HEK293 (cell line): ENCODE measurements around the gene ZNF473.
A peak's percentile ranks its signal among the peaks of the same experiment; 100 is the strongest.
"Not testable (repeated sequence)": the region's sequence is repeated elsewhere in the genome, so short reads cannot be mapped to it uniquely, and the experiment has no call there.

Experiments
- CTCF ChIA-PET: fragments of 350-600 bp; formaldehyde crosslinking; extraction: SDS; loops from one replicate; lab custom pipeline; 2021; ENCODE audit warnings: antibody characterized with exemption; lab: Yijun Ruan, JAX
- POLR2A ChIA-PET: fragments of 300-600 bp; formaldehyde crosslinking; extraction: SDS; loops from one replicate; lab custom pipeline; 2020; ENCODE audit warnings: antibody characterized with exemption, inconsistent platforms; lab: Yijun Ruan, JAX
- H3K27ac ChIP-seq: fragments of 200-500 bp; sonication (Bioruptor generic); 2 replicates; pipeline ENCODE4 v1.5.1; 2014; ENCODE audit warnings: low read depth, low read length, control low read depth, inconsistent platforms; ENCODE audit errors: extremely low read depth
- H3K36me3 ChIP-seq, 2 experiments: fragments of 200-500 bp in 1 of 2; sonication (Bioruptor generic) in 1 of 2; 1 replicate in 1 of 2; 2 replicates in 1 of 2; pipeline ENCODE4 v1.5.1; 2014 to 2017; ENCODE audit warnings: inconsistent platforms in 2 of 2, low read length in 2 of 2; ENCODE audit not compliant: control insufficient read depth in 2 of 2, insufficient read depth in 1 of 2
- H3K4me1 ChIP-seq: fragments of 200-500 bp; sonication (Bioruptor generic); 2 replicates; pipeline ENCODE4 v1.5.1; 2014; ENCODE audit warnings: mild to moderate bottlenecking, low read length, inconsistent platforms; ENCODE audit not compliant: control insufficient read depth, insufficient read depth
- H3K4me3 ChIP-seq: 2 replicates; pipeline ENCODE4 v1.5.1; 2011; ENCODE audit warnings: low read depth, mild to moderate bottlenecking, control low read depth, low read length, moderate library complexity
- H3K9me3 ChIP-seq: fragments of 200-500 bp; sonication (Bioruptor generic); 2 replicates; pipeline ENCODE4 v1.5.1; 2014; ENCODE audit warnings: low read depth, low read length, inconsistent platforms; ENCODE audit not compliant: control insufficient read depth, insufficient read depth
- ZNF629 ChIP-seq: fragments of 450-650 bp; formaldehyde crosslinking; IDR thresholded peaks from 2 replicates; pipeline ENCODE4 v1.5.1; 2017; ENCODE audit warnings: missing biosample characterization, missing genetic modification characterization
- TF ChIP-seq, protein P1 (sequence below): fragments of 450-650 bp; formaldehyde crosslinking; IDR thresholded peaks from 2 replicates; pipeline ENCODE4 v1.5.1; 2016; ENCODE audit warnings: missing biosample characterization, missing genetic modification characterization, low read depth
- TF ChIP-seq, protein P2 (sequence below): fragments of 450-650 bp; formaldehyde crosslinking; IDR thresholded peaks from 2 replicates; pipeline ENCODE4 v1.5.1; 2016; ENCODE audit warnings: missing biosample characterization, missing genetic modification characterization

ZNF473 gene

GRCh38 chr19:50076581-50077355, 51.0 kb downstream of the ZNF473 start:
- POLR2A ChIA-PET, H3K36me3 ChIP-seq, H3K9me3 ChIP-seq, H3K4me3 ChIP-seq, H3K4me1 ChIP-seq, H3K27ac ChIP-seq, CTCF ChIA-PET: not testable (repeated sequence)

DNA sequence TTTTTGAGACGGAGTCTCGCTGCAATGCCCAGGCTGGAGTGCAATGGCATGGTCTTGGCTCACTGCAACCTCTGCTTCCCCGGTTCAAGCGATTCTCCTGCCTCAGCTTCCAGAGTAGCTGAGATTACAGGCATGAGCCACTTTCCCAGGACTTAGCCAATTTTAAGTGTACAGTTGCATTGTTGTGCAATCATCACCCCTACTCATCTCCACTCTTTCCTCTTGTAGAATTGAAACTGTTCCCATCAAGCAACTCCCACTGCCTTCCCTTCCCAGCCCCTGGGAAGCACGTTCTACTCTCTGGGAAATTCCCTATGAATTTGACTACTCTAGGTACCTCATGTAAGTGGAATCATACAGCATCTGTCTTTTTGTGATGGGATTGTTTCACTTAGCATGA, 53.2 kb downstream of the ZNF473 start:
- H3K9me3 ChIP-seq, H3K4me1 ChIP-seq, CTCF ChIA-PET, POLR2A ChIA-PET, H3K27ac ChIP-seq, H3K4me3 ChIP-seq, H3K36me3 ChIP-seq: not testable (repeated sequence)

DNA sequence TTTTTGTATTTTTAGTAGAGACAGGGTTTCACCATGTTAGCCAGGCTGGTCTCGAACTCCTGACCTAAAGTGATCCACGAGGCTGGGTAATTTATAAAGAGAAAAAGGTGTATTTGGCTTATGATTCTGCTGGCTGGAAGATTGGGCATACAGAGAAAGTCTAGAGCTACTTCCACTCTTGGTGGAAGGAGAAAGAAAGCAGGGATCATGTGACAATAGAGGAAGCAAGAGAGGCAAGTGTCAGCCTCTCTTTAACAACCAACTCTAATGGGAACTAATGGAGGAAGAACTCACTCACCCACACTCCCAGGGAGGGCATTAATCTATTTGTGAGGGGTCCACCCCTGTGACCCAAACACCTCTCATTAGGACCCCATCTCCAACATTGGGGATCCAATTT, 58.6 kb downstream of the ZNF473 start:
- H3K4me1 ChIP-seq, H3K27ac ChIP-seq, H3K9me3 ChIP-seq, H3K4me3 ChIP-seq, POLR2A ChIA-PET, H3K36me3 ChIP-seq: not testable (repeated sequence)
- CTCF ChIA-PET = interaction anchor here (0.7 to 0.9 kb wide), 2 partner anchors 33 to 146 kb away, joined by 3 read pairs; no protein-coding TSS in a partner anchor

GRCh38 chr19:50087153-50087552, 61.3 kb downstream of the ZNF473 start:
- H3K36me3 ChIP-seq, H3K4me3 ChIP-seq, H3K9me3 ChIP-seq, POLR2A ChIA-PET, H3K4me1 ChIP-seq, H3K27ac ChIP-seq: not testable (repeated sequence)
- CTCF ChIA-PET = interaction anchor here (0.6 kb wide), 1 partner anchor 52 kb away, joined by 3 read pairs; no protein-coding TSS in a partner anchor

GRCh38 chr19:50090706-50091105, 64.9 kb downstream of the ZNF473 start:
- H3K27ac ChIP-seq = not testable (repeated sequence)
- TF ChIP-seq, protein P1, sequence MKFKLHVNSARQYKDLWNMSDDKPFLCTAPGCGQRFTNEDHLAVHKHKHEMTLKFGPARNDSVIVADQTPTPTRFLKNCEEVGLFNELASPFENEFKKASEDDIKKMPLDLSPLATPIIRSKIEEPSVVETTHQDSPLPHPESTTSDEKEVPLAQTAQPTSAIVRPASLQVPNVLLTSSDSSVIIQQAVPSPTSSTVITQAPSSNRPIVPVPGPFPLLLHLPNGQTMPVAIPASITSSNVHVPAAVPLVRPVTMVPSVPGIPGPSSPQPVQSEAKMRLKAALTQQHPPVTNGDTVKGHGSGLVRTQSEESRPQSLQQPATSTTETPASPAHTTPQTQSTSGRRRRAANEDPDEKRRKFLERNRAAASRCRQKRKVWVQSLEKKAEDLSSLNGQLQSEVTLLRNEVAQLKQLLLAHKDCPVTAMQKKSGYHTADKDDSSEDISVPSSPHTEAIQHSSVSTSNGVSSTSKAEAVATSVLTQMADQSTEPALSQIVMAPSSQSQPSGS (tag by site-specific recombination) = 0 out of 2 replicates have a peak, but pooled peaks have one; percentile 28
- TF ChIP-seq, protein P2, sequence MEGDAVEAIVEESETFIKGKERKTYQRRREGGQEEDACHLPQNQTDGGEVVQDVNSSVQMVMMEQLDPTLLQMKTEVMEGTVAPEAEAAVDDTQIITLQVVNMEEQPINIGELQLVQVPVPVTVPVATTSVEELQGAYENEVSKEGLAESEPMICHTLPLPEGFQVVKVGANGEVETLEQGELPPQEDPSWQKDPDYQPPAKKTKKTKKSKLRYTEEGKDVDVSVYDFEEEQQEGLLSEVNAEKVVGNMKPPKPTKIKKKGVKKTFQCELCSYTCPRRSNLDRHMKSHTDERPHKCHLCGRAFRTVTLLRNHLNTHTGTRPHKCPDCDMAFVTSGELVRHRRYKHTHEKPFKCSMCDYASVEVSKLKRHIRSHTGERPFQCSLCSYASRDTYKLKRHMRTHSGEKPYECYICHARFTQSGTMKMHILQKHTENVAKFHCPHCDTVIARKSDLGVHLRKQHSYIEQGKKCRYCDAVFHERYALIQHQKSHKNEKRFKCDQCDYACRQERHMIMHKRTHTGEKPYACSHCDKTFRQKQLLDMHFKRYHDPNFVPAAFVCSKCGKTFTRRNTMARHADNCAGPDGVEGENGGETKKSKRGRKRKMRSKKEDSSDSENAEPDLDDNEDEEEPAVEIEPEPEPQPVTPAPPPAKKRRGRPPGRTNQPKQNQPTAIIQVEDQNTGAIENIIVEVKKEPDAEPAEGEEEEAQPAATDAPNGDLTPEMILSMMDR (tag by site-specific recombination) = peak; percentile 34; the same call in 1 of the 2 replicates
- 0 out of 2 replicates have a peak, but pooled peaks have one; percentile 25 for TF ChIP-seq ZNF629 (tag by site-specific recombination)
- TF ChIP-seq, all 188 proteins: peak for 3; not testable (repeated sequence) for 185
- H3K4me3 ChIP-seq, H3K4me1 ChIP-seq, POLR2A ChIA-PET, H3K9me3 ChIP-seq, H3K36me3 ChIP-seq: not testable (repeated sequence)
- CTCF ChIA-PET = interaction anchor here (0.7 to 0.9 kb wide), 2 partner anchors 26 to 80 kb away, joined by 3 to 6 read pairs; no protein-coding TSS in a partner anchor

GRCh38 chr19:50091786-50092185, 66.0 kb downstream of the ZNF473 start:
- H3K9me3 ChIP-seq, CTCF ChIA-PET, H3K27ac ChIP-seq, H3K4me3 ChIP-seq, H3K4me1 ChIP-seq, H3K36me3 ChIP-seq, POLR2A ChIA-PET: not testable (repeated sequence)

DNA sequence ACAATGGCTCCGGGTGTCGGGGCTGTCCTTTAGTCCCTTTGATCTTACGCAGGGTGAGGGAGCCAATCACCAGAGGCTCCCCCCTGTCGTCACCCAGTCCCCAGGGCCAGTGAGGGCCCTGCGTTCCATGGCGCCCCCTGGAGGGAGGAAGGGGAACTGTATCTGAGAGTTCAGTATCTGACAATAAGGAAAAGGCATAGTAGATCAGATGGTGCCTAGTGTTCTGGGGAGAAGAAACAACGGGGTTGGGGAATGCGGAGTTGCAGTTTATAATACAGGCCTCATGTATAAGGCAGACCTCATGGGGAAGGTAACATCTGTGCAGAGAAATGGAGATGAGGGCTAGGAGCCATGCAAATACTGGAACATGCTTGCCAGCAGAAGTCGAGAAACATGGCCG, 66.8 kb downstream of the ZNF473 start:
- H3K27ac ChIP-seq, H3K4me3 ChIP-seq, H3K36me3 ChIP-seq, POLR2A ChIA-PET, H3K4me1 ChIP-seq, CTCF ChIA-PET, H3K9me3 ChIP-seq: not testable (repeated sequence)

- CTCF ChIA-PET, H3K4me1 ChIP-seq, H3K27ac ChIP-seq, H3K9me3 ChIP-seq, POLR2A ChIA-PET, H3K4me3 ChIP-seq, H3K36me3 ChIP-seq: not testable (repeated sequence)
Measured at GRCh38 chr19:50097884-50098283, 72.1 kb downstream of the ZNF473 start.
